GM21619 (cell line): Measurements from ENCODE around the gene AP1M2.
A peak's percentile ranks its signal among the peaks of the same experiment; 100 is the strongest.
"Not testable (repeated sequence)": the region's sequence is repeated elsewhere in the genome, so short reads cannot be mapped to it uniquely, and the experiment has no call there.

Experiments
- ATAC-seq: cut with Tn5 transposase; IDR thresholded peaks from one replicate; pipeline ENCODE4 v1.9.1; 2021; ENCODE audit not compliant: unreplicated experiment

The AP1M2 gene

GRCh38 chr19:10602330-10603083 lies 15.4 kb upstream of the AP1M2 start:
- peak; percentile 39 for ATAC-seq

GRCh38 chr19:10601999-10602329 lies 14.9 kb upstream of the AP1M2 start:
- ATAC-seq = no peak

GRCh38 chr19:10600149-10600548 lies 13.0 kb upstream of the AP1M2 start:
- no peak for ATAC-seq

- no peak for ATAC-seq
Observed at GRCh38 chr19:10593820-10594637, 6.9 kb upstream of the AP1M2 start.

GRCh38 chr19:10593148-10593547 lies 6.0 kb upstream of the AP1M2 start:
- no peak for ATAC-seq

- no peak for ATAC-seq
Observed at GRCh38 chr19:10587839-10588150, 683 bp upstream of the AP1M2 start.

- no peak for ATAC-seq
Observed at GRCh38 chr19:10586396-10586795, 716 bp downstream of the AP1M2 start.

- no peak for ATAC-seq
Observed at GRCh38 chr19:10583036-10583776, 3.9 kb downstream of the AP1M2 start.

GRCh38 chr19:10582091-10582490 lies 5.0 kb downstream of the AP1M2 start:
- ATAC-seq = no peak

GRCh38 chr19:10580979-10581631 lies 6.0 kb downstream of the AP1M2 start:
- no peak for ATAC-seq

- ATAC-seq = no peak
Observed at GRCh38 chr19:10577951-10578350, 9.2 kb downstream of the AP1M2 start.

GRCh38 chr19:10575011-10575716 lies 11.9 kb downstream of the AP1M2 start:
- no peak for ATAC-seq

- ATAC-seq = no peak
Observed at GRCh38 chr19:10574462-10574861, 12.7 kb downstream of the AP1M2 start.

- not testable (repeated sequence) for ATAC-seq
Observed at GRCh38 chr19:10573793-10574192, 13.3 kb downstream of the AP1M2 start.

- ATAC-seq = peak; percentile 56
Observed at GRCh38 chr19:10568826-10569651, 18.1 kb downstream of the AP1M2 start, which contains the start of gene CDKN2D. Gene CDKN2D (minus strand): TSS chr19:10568979. CDS start chr19:10568653, 326 bp downstream.

GRCh38 chr19:10568062-10568825 lies 18.9 kb downstream of the AP1M2 start:
- peak; percentile 7 for ATAC-seq

- ATAC-seq = no peak
Observed at GRCh38 chr19:10567656-10568055, 19.5 kb downstream of the AP1M2 start.

- ATAC-seq = peak; percentile 22
Observed at GRCh38 chr19:10566658-10567410, 20.3 kb downstream of the AP1M2 start.

- ATAC-seq = no peak
Observed at GRCh38 chr19:10566408-10566657, 20.8 kb downstream of the AP1M2 start.
